ENCODE results near the gene MPO. TPM values are rescaled to one million over a fixed set of nuclear protein-coding genes. Genes with fewer than 3 reads are reported as not detected.

MPO gene
- total and polyA plus RNA-seq, 9 of the 15 experiments (the other 6 are each of a cell fraction or from before 2014, with no cell fraction given), result 0.04 to 0.47 (median 0.39) TPM; not detected in 6

GRCh38 chr17:58329035-58329809, 48.5 kb upstream of the MPO start (continued):
- TF ChIP-seq MEF2A (IDR thresholded peaks at IDR 0.05; ENCODE audit: control insufficient read depth, low read depth, low read length), result 0 out of 2 replicates have a peak, but pooled peaks have one; percentile 56
- 0 out of 2 replicates have a peak, but pooled peaks have one; percentile 8 for TF ChIP-seq STAT6 (CRISPR knock-in tag; IDR thresholded peaks at IDR 0.05)
- peak; percentile 74; the same call in 1 of the 2 replicates for TF ChIP-seq ZNF518B (CRISPR knock-in tag; IDR thresholded peaks at IDR 0.05)
- peak; percentile 80 for TF ChIP-seq ZNF551 (CRISPR knock-in tag; IDR thresholded peaks at IDR 0.05)
- peak; percentile 50 for TF ChIP-seq CXXC5 (CRISPR knock-in tag; IDR thresholded peaks at IDR 0.05)
- TF ChIP-seq RB1 (IDR thresholded peaks at IDR 0.05; ENCODE audit: low read depth), result peak; percentile 80
- TF ChIP-seq MTA3 (IDR thresholded peaks at IDR 0.05; ENCODE audit: borderline replicate concordance), result peak; percentile 39; the same call in 1 of the 2 replicates
- peak in 1 of 2 experiments; percentile 61; a peak in 1 of 4 replicates for TF ChIP-seq MLX (CRISPR knock-in tag; conservative IDR thresholded peaks at IDR 0.05)
- TF ChIP-seq ARNT (IDR thresholded peaks at IDR 0.05), result peak in 1 of 2 experiments; percentile 67; a peak in 1 of 4 replicates
- TF ChIP-seq MEF2D (tag; conservative IDR thresholded peaks at IDR 0.05; ENCODE audit: low read depth), result no peak
- TF ChIP-seq PREB (CRISPR knock-in tag; IDR thresholded peaks at IDR 0.05), result peak; percentile 89; the same call in 1 of the 2 replicates
- TF ChIP-seq E2F6 (IDR thresholded peaks at IDR 0.05; ENCODE audit: borderline replicate concordance in 1 of 2, extremely low read depth in 1 of 2, insufficient read depth in 1 of 2, insufficient read length in 1 of 2, low read depth in 1 of 2, low read length in 1 of 2, poor library complexity in 1 of 2, severe bottlenecking in 1 of 2), result peak in 1 of 2 experiments; percentile 25
- no peak for TF ChIP-seq ATF1 (CRISPR knock-in tag; IDR thresholded peaks at IDR 0.05)
- no peak for TF ChIP-seq ATF1 (tag; IDR thresholded peaks at IDR 0.05)
- TF ChIP-seq YY1 (IDR thresholded peaks at IDR 0.05; ENCODE audit: borderline replicate concordance in 1 of 3, control insufficient read depth in 1 of 3, extremely low read depth in 1 of 3, insufficient read depth in 3 of 3, insufficient read length in 1 of 3, insufficient replicate concordance in 2 of 3, low read depth in 1 of 3, low read length in 2 of 3), result peak in 2 of 3 experiments; percentile 25 to 64
